DMS153 treated with DMSO at 0.1 percent for 48 hours (cell line): ENCODE results near the gene ABCA1.
A peak's percentile ranks its signal among the peaks of the same experiment; 100 is the strongest.
"Not testable (repeated sequence)": the region's sequence is repeated elsewhere in the genome, so short reads cannot be mapped to it uniquely, and the experiment has no call there.

ENCODE experiments used
- DNase-seq: peaks from one replicate; lab custom pipeline; 2025; ENCODE audit not compliant: unreplicated experiment; lab: John Stamatoyannopoulos, UW

ABCA1 gene

DNA sequence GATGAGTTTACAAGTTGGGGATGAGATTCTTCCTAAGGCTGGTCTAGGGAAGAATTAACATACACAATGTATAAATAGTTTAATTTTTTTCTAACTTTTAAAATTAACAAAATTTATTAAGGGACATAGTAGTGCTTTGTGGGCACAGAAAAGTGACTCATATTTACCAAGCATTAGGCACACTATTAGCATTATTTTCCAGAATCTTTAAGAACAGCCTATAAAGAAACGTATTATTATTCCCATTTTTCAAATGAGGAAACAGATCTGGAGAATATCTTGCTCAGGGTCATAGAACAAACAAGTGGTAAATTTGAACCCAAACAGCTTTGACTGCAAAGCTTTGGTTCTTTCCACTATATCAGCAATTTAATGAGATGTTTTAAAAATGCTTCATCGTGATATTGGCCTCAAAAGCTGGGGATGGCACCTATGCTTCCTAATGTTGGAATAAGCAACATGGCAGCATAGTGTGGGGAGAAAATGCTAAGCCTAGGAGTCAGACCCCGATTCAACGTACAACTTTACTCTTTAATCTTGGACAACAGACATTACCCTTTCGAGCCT, 55.9 kb downstream of the ABCA1 start:
- no peak for DNase-seq

GRCh38 chr9:104869811-104870210, 58.1 kb downstream of the ABCA1 start:
- DNase-seq: no peak

DNA sequence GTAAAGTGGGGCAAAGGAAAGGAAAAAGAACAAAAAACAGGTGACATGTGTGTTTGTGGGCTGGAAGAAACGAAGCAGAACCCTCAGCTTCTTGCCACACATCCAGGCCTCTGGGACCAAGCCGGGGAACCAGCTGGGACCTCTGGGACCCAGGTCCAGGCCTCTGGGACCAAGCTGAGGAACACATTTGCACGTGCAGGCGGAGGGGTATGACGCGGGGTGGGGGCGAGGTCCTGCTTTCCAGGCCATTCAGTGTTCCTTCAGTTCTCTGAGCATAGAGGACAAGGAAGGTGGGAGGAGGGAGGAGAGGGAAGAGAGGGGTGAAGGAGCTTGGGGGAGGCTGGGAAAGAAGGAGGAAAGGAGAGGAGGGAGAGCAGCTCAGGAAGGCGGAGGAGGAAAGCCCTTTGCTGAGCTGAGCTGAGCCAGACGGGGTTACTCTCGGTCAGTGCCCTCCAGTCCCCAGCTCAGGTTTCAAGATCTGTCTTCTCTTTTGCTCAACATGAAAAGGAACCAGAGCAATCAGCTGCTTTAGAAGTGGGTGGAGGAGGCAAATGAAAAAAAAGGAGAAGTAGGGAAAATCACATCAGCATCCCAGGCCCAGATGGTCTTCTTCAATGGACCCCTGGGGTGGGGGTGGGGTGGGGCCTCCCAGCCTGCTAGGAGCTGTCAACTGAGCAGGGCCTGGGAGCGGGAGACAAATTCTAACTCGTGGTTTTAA, 59.1 kb downstream of the ABCA1 start:
- no peak for DNase-seq

DNA sequence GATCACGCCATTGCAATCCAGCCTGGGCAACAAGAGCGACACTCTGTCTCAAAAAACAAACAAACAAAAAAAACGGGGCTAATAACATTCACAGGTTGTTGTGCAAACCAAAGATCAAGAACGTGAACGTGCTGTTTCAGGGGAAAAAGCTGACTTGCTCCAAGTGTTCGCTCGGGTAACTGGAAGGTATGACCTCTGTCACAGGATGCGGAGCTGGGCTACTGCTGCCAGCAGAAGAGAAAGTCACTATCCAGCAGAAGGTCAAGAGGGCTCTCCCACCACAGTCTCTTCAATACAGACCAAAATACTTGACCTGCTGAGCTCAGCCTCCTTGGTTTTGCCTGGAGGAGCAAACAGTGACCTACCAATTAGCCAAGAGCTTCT, 59.7 kb downstream of the ABCA1 start:
- DNase-seq: no peak

DNA sequence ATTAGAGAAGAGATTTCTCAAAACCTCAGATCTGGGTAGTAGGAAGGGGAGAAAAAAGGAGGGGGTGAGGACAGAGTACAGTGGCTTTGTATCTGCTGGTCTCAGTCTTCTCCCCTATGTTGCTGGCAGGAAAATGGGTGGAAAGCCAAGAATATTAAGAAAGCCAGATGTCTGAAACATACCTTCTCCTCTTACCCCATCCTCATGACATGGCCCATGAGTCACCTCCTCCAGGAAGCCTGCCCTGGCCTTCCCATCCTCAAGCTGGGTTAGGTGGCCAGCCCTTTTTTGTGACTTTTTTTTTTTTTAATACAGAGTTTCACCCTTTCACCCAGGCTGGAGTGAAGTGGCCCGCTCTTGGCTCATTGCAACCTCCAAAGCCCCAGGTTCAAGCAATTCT, 61.8 kb downstream of the ABCA1 start:
- no peak for DNase-seq

GRCh38 chr9:104864675-104865104, 63.3 kb downstream of the ABCA1 start:
- no peak for DNase-seq

DNA sequence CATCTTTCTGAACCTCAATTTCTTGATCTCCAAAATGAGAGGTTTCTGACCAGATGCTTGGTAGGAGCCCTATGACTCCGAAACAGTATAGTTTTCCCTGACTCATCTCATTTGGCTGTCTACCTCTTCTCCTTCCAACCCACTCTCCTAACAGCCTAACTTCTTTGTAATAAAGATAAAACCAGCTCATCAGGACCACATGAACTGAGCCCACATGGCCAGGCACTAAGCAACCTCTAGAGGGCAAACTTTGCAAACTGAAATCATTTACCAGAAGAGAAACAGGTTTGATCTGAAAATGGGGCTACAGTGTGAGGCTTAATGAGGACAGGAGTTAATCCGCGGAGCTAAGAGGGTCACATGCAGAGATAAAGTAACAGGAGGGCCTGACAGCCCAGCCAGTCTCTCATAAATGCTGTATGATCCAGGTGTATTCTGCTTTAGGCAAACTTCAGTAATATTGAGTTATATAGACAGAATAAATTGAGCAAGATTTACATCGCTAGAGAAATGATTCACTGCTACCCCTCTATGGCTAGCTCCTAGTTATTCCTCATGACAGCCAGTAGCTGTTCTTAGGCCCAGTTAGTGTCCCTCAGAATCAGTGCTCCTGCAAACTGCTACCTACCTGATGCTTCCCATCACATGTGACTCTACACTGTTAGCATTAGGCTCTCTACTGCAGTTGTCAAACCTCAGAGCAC, 64.6 kb downstream of the ABCA1 start:
- peak; percentile 46 for DNase-seq

- no peak for DNase-seq
These were observed 66.6 kb downstream of the ABCA1 start for GRCh38 chr9:104861397-104861796.

DNA sequence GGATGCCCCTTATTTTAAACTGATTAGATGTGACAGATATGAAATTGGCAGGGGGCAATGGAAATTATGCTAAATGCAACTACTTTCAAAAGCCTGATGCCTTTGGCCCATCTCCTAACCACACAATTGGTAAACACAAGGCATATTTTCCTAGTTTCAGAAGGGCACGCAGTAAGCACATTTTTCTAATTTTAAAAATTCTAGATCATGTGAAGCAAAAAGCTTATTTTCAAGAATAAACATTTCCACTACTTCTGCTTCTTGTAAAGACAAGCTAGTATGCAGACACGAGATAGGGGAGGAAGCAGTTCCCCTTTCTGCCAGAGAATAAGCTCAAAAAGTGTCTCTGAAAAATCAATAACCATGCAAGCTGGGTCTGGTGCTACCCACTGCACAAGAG, 67.7 kb downstream of the ABCA1 start:
- no peak for DNase-seq

DNA sequence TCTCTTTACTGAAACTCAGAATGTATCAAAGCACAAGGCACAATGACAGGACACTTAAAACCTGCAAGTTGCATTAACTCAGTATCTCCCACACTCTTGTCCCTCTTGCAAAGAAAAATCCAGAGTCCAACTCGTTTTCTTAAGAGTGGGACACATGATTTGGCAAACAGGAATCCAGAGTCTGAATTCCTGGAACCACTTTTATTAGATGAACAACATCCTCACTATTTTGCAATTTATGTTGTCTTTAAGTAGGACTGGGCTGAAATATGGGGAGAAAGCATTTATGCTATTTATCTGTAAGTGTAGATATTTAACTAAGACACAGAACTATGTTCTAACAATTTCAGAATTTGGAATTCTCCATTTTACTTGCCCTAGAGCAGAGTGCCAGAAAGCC, 69.1 kb downstream of the ABCA1 start:
- no peak for DNase-seq

DNA sequence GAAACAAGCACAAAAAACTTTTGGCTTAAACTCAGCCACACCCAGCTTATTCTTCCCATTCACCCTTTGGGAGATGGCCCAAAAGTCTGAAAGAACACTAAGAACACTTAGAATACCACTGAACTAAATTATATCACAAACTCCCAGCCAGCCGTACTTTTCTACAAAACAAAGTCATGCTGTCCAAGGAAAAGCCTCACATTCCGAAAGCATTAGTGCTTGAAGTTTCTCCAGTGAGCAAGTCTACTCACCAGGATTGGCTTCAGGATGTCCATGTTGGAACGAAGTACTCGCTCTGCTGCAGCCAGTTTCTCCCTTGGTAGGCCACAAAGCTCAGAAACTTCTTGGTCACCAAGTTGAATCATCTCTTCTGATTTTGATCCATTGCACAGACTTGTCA, 69.7 kb downstream of the ABCA1 start:
- DNase-seq: no peak

- DNase-seq: peak; percentile 81
These were observed 71.5 kb downstream of the ABCA1 start for GRCh38 chr9:104856413-104856941.

- no peak for DNase-seq
These were observed 72.1 kb downstream of the ABCA1 start for GRCh38 chr9:104855807-104856206.

- DNase-seq: not testable (repeated sequence)
These were observed 72.7 kb downstream of the ABCA1 start for GRCh38 chr9:104855258-104855657.

DNA sequence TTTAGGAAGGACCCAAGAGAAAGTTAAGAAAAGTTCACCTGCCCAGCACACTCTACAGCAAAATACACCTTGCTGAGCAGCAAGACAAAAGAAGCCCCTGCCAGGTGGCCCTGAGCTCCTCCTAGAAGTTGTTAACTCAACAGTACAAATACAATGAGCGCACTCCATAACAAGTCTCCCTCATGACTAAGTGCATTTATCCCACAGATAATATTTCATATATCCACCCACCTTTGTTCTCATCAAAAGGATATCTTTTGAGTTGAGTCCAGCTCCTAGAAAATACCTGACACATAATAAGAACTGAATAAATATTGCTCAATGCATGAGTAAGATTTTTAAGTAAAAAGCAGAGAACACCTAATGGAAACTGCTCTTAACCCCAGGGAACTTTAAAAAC, 73.3 kb downstream of the ABCA1 start:
- no peak for DNase-seq

DNA sequence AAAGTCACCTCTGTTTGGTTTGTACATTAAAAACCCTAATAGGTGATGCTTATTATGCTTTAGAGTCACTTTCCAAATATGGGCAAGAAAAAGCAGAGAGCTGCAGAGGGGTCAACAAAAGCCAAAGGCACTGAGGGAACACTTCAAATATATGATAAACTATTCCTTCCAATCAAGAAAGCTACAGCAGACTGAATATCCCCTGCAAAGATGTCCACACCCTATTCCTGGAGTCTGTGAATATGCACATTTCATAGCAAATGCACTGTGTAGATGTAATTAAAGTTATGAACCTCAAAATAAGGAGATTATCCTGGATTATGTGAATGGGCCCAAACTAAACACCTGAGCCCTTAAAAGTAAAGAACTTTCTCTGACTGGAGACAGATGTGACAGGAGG, 74.3 kb downstream of the ABCA1 start:
- DNase-seq: no peak

- no peak for DNase-seq
These were observed 74.8 kb downstream of the ABCA1 start for GRCh38 chr9:104853159-104853558.

DNA sequence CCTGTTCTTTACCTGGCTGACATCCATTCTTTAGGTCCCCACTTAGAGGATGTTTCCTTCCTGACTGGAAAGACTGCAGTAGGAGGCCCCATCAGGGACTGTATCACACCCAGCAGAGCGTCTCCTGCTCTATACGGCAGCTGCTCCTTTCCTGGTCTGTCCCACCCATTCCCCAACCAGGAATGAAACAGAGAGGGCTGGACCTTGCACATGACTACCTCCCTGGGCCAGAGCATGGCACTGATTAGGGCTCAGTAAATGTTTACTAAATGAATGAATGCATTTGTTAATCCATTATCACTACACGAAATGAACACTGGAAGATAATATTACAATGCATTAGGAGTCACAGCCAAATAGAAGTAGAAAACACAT, 76.4 kb downstream of the ABCA1 start:
- no peak for DNase-seq

DNA sequence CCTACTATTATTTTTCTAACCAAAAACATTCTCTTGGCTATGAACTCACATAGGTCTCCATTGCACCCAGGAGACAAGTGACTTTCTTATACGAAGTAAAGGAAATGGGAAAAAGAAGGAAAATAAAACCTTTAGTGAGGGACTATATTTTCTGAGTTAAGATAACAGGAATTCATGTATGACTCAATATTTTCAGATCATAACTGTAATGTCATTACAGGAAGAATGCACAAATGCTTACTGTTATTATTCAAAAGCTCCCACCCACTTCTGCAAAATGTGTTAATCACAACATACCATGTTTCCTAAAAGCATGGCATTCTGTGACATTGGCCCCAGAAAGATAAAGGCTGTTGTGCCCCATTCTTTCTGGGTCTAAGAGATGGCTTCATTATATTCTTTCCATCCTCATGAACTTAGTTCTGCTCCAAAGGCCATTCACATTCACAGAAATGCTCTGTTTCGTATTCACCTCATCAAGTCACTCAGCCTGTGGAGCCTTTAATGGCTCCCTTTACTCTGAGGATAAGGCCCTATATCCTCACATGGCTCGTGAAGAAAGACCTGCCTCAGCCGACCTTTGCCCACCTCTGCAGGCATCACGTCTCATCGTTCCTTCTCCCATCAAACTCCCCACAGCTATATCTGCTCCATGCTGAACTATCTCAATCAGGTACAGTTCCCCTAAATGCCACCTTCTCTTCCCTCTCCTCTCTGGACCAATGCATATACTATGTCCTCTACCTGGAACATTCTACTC, 77.0 kb downstream of the ABCA1 start:
- DNase-seq: no peak

DNA sequence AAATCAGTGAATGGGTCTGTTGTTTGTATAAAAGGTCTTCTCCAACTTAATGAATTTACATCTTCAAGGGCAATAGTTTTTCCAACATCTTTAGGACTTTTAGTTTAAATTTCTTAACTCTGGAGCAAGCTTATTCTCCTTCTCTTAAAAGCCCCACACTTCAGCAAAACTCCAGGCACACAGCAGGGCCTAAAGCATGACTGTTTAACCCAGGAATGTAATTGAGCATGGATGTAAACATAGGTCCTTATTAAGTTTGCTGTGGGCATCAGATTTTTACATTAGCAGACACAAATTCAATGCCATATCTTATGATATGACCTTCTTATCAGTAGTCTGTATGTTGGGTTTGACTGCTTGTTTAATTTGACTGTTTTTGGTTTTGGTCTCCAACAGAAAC, 78.9 kb downstream of the ABCA1 start:
- no peak for DNase-seq

DNA sequence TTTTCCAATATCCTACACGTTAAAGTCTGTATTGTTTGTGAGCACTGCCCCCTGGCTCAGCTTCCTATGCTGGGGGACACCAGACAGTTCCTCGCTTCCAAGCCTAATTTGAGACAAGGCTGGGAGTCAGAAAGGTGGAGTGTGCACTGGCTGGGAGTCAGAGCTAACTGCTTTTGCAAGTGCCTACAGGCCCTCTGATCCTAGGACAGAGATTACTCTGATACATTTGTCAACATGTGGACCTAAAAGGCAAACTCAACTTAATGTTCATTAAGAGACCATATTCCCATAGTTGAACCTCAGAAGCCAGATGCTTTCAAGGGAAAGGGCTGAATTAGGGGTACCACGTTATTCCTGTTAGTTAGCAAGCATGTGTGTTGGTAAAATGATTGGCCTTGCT, 83.2 kb downstream of the ABCA1 start:
- DNase-seq: no peak
